AG09319 (cell line): ENCODE results near the gene CCDC78.

Experiments used
- DNase-seq: peaks from one replicate; pipeline ENCODE4 v3.0.0-alpha.2; 2010; ENCODE audit warnings: low read depth; ENCODE audit errors: extremely low read depth
- TF ChIP-seq, protein P1 (sequence below): IDR thresholded peaks from 2 replicates; pipeline ENCODE4 v1.5.1; 2011; ENCODE audit warnings: low read depth, mild to moderate bottlenecking, inconsistent platforms, low read length, moderate library complexity

Gene CCDC78

GRCh38 chr16:684071-684794, 42.0 kb downstream of the CCDC78 start, which contains the start of gene JMJD8:
JMJD8 (minus strand) TSS chr16:684334; CDS start chr16:684319, 15 bp downstream.
- DNase-seq, result peak; percentile 84
- TF ChIP-seq, protein P1, sequence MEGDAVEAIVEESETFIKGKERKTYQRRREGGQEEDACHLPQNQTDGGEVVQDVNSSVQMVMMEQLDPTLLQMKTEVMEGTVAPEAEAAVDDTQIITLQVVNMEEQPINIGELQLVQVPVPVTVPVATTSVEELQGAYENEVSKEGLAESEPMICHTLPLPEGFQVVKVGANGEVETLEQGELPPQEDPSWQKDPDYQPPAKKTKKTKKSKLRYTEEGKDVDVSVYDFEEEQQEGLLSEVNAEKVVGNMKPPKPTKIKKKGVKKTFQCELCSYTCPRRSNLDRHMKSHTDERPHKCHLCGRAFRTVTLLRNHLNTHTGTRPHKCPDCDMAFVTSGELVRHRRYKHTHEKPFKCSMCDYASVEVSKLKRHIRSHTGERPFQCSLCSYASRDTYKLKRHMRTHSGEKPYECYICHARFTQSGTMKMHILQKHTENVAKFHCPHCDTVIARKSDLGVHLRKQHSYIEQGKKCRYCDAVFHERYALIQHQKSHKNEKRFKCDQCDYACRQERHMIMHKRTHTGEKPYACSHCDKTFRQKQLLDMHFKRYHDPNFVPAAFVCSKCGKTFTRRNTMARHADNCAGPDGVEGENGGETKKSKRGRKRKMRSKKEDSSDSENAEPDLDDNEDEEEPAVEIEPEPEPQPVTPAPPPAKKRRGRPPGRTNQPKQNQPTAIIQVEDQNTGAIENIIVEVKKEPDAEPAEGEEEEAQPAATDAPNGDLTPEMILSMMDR, result no peak

DNA sequence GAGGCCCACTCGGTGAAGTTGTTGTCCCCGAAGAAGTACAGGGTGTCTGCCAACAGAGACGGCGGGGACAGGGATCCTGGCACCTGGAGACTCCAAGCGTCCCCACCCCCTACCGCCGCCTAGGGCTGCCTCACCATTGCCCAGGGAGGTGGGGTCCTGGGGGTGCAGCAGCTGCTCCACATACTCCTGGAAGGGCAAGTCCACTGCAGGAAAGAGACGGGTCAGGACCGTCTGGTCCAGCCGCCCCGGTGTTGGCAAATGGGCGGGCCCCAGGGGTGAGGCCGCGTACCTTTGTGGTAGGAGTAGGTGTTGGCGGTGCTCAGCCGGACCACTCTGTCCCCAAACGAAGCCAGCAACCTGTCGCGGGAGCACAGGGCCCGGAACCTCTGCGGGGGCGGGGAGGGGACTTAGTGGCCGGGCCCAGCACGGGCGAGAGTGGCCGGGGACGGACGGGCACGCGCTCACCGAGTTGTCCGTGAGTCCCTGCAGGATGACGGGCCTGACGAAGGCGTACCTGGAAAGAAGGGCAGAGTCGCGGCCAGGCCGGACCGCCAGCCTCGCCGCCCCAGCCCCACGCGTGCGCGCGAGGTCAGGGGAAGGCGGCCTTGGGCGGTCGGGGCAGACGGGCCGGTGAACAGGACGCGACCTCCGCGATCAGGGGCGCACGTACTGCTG, 42.7 kb downstream of the CCDC78 start:
- no peak for DNase-seq
- TF ChIP-seq, protein P1, result no peak

DNA sequence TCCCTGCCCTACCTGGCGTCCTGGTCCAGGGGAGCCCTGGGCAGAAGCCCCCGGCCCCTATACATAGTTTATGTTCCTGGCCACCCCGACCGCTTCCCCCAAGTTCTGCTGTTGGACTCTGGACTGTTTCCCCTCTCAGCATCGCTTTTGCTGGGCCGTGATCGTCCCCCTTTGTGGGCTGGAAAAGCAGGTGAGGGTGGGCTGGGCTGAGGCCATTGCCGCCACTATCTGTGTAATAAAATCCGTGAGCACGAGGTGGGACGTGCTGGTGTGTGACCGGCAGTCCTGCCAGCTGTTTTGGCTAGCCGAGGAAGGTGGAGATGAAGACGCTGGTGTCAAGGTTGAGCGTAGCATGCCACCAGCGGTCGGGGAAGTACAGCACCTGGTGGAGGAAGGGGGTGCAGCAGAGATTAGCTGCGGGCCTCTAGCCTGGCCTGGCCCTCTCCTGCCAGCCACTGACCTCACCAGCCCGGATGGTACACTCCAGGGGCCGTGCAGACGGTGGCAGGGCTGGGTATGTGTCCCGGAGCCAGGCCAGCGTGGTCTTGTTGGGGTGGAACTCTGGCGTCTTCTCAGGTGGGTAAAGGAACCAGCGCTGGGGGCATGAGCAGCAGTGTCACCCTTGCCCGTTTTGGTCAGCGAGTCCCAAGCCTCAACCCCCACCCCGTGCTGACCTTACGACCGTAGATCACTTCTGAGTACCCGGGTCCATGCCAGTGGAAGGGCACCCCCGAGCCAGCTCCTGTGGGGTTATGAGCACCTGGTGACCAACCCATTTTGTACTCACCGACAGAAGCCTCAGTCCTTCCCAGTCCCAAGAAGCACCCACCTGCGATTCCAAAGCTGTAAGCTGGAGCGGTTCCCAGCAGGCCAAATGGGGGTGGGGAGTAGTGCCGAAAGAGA, 43.5 kb downstream of the CCDC78 start:
- TF ChIP-seq, protein P1, result no peak
- DNase-seq, result no peak

DNA sequence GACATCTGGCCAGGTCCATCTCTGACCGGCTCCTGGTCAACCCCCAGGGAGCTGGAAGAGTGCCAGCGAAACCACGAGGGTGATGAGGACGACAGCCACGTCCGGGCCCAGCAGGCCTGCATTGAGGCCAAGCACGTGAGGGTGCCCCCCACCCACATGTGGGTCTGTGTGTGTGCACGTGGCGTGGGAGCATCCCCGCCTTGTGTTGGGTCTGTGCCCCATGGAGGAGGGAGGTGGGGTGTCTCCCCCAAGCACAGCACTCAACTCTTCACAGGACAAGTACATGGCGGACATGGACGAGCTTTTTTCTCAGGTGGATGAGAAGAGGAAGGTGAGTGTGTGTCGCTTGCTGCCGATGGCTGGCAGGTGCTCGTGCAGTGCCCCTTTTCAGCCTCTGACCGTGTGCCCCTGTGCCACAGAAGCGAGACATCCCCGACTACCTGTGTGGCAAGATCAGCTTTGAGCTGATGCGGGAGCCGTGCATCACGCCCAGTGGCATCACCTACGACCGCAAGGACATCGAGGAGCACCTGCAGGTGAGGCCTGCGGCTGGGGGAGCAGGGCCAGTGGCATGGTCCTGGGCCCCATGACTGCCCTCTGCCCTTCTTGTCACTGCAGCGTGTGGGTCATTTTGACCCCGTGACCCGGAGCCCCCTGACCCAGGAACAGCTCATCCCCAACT, 44.4 kb downstream of the CCDC78 start:
- no peak for DNase-seq
- TF ChIP-seq, protein P1, result no peak

DNA sequence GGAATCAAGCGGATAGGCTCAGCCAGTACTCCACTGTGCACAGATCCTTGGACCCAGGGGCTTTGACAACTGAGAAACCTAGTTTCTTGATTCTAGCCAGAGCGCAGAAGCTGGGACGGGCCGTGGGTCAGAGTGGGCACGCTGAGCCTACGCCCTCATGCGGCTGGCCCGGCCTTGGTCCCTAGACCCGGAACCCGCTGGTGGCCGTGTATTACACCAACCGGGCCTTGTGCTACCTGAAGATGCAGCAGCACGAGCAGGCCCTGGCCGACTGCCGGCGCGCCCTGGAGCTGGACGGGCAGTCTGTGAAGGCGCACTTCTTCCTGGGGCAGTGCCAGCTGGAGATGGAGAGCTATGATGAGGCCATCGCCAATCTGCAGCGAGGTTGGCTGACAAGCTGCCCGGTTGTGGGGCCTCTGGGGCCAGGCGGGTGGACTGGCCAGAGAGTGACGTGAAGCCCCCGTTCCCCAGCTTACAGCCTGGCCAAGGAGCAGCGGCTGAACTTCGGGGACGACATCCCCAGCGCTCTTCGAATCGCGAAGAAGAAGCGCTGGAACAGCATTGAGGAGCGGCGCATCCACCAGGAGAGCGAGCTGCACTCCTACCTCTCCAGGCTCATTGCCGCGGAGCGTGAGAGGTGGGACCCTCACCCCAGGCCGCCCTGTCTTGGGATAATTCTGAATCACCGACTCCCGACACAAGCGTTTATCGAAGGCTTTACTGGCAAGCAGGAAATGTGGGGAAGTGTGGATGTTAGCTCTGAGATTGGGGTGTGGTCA, 45.1 kb downstream of the CCDC78 start:
- no peak for DNase-seq
- TF ChIP-seq, protein P1, result peak; percentile 19; the same call in 1 of the 2 replicates

DNA sequence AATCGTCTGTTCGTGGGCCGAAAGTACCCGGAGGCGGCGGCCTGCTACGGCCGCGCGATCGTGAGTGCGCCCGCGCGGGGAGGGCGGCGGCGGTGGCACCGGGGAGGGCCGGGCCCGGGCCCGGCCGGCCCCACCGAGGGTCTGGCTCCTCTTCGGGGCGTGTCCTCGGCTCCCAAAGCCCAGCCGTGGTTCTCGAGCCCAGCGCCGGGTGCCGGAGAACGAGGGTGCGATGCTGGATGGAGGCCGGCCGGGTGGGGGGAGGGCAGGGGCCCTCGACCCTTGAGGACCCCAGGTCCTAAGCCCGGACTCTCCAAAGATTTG, 45.7 kb downstream of the CCDC78 start:
- TF ChIP-seq, protein P1, result no peak
- DNase-seq, result no peak
